Measurements from ENCODE around the gene KLK1. TPM values are rescaled to one million over a fixed set of nuclear protein-coding genes. Genes with fewer than 3 reads are reported as not detected.

Gene KLK1
- total and polyA plus RNA-seq, 10 of the 15 experiments (the other 5 are each of a cell fraction or from before 2014, with no cell fraction given): 3.4 to 27.5 (median 20.2) TPM

GRCh38 chr19:50831026-50831396 lies 7.4 kb upstream of the KLK1 start (continued):
- TF ChIP-seq PRDM15 (CRISPR knock-in tag; IDR thresholded peaks at IDR 0.05) (no peak), ZBTB33 (IDR thresholded peaks at IDR 0.05) (no peak), MEF2A (IDR thresholded peaks at IDR 0.05; ENCODE audit: insufficient read depth, low read depth, low read length) (no peak)

- no peak for DNase-seq (ENCODE audit: low read depth, low spot score)
- H4K20me1 ChIP-seq (ENCODE audit: control insufficient read depth, insufficient read depth): no peaks in the 10 kb centered on the region
- no peak for FAIRE-seq
- ATAC-seq: no peak
- no peak overlapping the region for H2AFZ ChIP-seq (ENCODE audit: control insufficient read depth, low read depth, low read length)
- WGBS (ENCODE audit: insufficient coverage, insufficient replicate concordance, low lambda C conversion rate, missing lambda C conversion rate): 34% methylated on average over 17 of the region's 17 CpGs
- peaks cover 2% of the 10 kb centered on the region; the same call in 1 of the 2 replicates for H3K4me1 ChIP-seq (ENCODE audit: control insufficient read depth, insufficient read depth, low read length)
- H3K4me2 ChIP-seq (ENCODE audit: control insufficient read depth, insufficient read depth): no peak overlapping the region
- intact Hi-C loops (cut with micrococcal nuclease; ENCODE audit: unreplicated experiment) (no loop called here), in situ Hi-C loops (cut with MboI) (no loop called here)
- CTCF ChIA-PET: interaction anchor here (0.9 to 1.3 kb wide), 4 partner anchors 9 to 92 kb away, joined by 3 to 4 read pairs (median 3); no protein-coding TSS in a partner anchor
- no peaks in the 10 kb centered on the region for H3K79me2 ChIP-seq (ENCODE audit: control insufficient read depth, insufficient read depth, low read length)
- no peaks in the 10 kb centered on the region for H3K36me3 ChIP-seq (ENCODE audit: control insufficient read depth in 2 of 2, insufficient read depth in 2 of 2, low read length in 1 of 2)
- no peak overlapping the region for H3K4me3 ChIP-seq
- SMC1A ChIA-PET (ENCODE audit: uncharacterized antibody, unreplicated experiment): no interaction called here
- no peaks in the 10 kb centered on the region for H3K27me3 ChIP-seq (replicated peaks in 1 of 2; ENCODE audit: control insufficient read depth in 2 of 2, insufficient read depth in 2 of 2, low read length in 1 of 2)
- no peak for TF ChIP-seq PML (IDR thresholded peaks at IDR 0.05; ENCODE audit: low read length)
- TF ChIP-seq JUNB (IDR thresholded peaks at IDR 0.05): no peak
- TF ChIP-seq NBN (IDR thresholded peaks at IDR 0.05): no peak
- TF ChIP-seq IRF3 (IDR thresholded peaks at IDR 0.05): no peak
- no peak for TF ChIP-seq CTCF (IDR thresholded peaks at IDR 0.05 in 2 of 3, conservative IDR thresholded peaks at IDR 0.05 in 1 of 3; ENCODE audit: control insufficient read depth in 2 of 3, extremely low read depth in 1 of 3, insufficient read depth in 1 of 3, low read depth in 3 of 3, low read length in 3 of 3)
- TF ChIP-seq POLR2AphosphoS2 (IDR thresholded peaks at IDR 0.05; ENCODE audit: low read depth, low read length): no peak
- TF ChIP-seq HDAC6 (IDR thresholded peaks at IDR 0.05; ENCODE audit: unreplicated experiment): no peak
- no peak for TF ChIP-seq GABPA (IDR thresholded peaks at IDR 0.05; ENCODE audit: low read depth)
- TF ChIP-seq TAF1 (IDR thresholded peaks at IDR 0.05; ENCODE audit: borderline replicate concordance, low read depth, low read length): no peak
- TF ChIP-seq EED (IDR thresholded peaks at IDR 0.05; ENCODE audit: low read depth): no peak
- no peak for TF ChIP-seq STAT1 (conservative IDR thresholded peaks at IDR 0.05)
- POLR2A ChIA-PET: no interaction called here
- H3K27ac ChIP-seq (ENCODE audit: control insufficient read depth, insufficient read depth): no peak overlapping the region
- no peaks in the 10 kb centered on the region for H3K9me3 ChIP-seq (replicated peaks; ENCODE audit: control insufficient read depth, insufficient read depth, low read length)
- H3K9ac ChIP-seq (ENCODE audit: control insufficient read depth, insufficient read depth, low read length): no peak overlapping the region
- BruUV-seq (replicated peaks): no TSS peak
- RAD21 ChIA-PET (ENCODE audit: unreplicated experiment): no interaction called here
These were observed 6.9 kb upstream of the KLK1 start for GRCh38 chr19:50830266-50831025.
